CD4-positive, alpha-beta T cell (primary cell): ENCODE measurements around the gene DPEP3. TPM values are rescaled to one million over a fixed set of nuclear protein-coding genes. Genes with fewer than 3 reads are reported as not detected.

Experiments used
- ATAC-seq: fragments of 200-7000 bp; cut with Tn5 transposase; one replicate; pipeline ENCODE4 v1.10.0; 2022; ENCODE audit warnings: mild to moderate bottlenecking; ENCODE audit not compliant: poor library complexity
- CTCF ChIA-PET: fragments of 350-600 bp; sonication (Branson Sonifier 250); formaldehyde crosslinking; loops from one replicate; lab custom pipeline; 2021; ENCODE audit warnings: antibody characterized with exemption, inconsistent platforms; lab: Charles Lee
- POLR2A ChIA-PET: fragments of 350-600 bp; sonication (Branson Sonifier 250); formaldehyde crosslinking; loops from one replicate; lab custom pipeline; 2021; ENCODE audit warnings: antibody characterized with exemption, inconsistent platforms; lab: Charles Lee
- DNase-seq, 14 experiments: peaks; one replicate each; pipeline ENCODE4 v3.0.0-alpha.2; 2013 to 2020; ENCODE audit warnings: mixed read lengths in 2 of 14
- H3K27ac ChIP-seq, 2 donors: one replicate each; pipeline versions ENCODE4 v1.5.1 to v1.7.0; 2013; ENCODE audit warnings: low read length in 2 of 2, low read depth in 1 of 2, mild to moderate bottlenecking in 1 of 2
- H3K27me3 ChIP-seq, 2 experiments: 1 replicate in 1 of 2; 2 replicates in 1 of 2; pipeline versions ENCODE4 v1.6.1 to v1.7.0; 2013; ENCODE audit warnings: low read length in 2 of 2, control low read depth in 1 of 2, mild to moderate bottlenecking in 1 of 2, moderate library complexity in 1 of 2; ENCODE audit not compliant: insufficient read depth in 2 of 2, control insufficient read depth in 1 of 2
- H3K36me3 ChIP-seq: one replicate; pipeline ENCODE4 v1.6.1; 2013; ENCODE audit warnings: low read length, control low read depth; ENCODE audit not compliant: insufficient read depth
- H3K4me1 ChIP-seq: one replicate; pipeline ENCODE4 v1.6.1; 2013; ENCODE audit warnings: low read length, control low read depth; ENCODE audit not compliant: insufficient read depth
- H3K4me3 ChIP-seq: one replicate; pipeline ENCODE4 v1.5.1; 2013; ENCODE audit warnings: mild to moderate bottlenecking, low read length, moderate library complexity
- H3K9me3 ChIP-seq, 2 experiments: 1 replicate in 1 of 2; 2 replicates in 1 of 2; pipeline versions ENCODE4 v1.6.1 to v1.7.0; 2013; ENCODE audit warnings: low read length in 2 of 2, mild to moderate bottlenecking in 2 of 2, control low read depth in 1 of 2, moderate library complexity in 1 of 2; ENCODE audit not compliant: control insufficient read depth in 1 of 2, insufficient read depth in 1 of 2
- H3K27ac Mint-ChIP-seq: one replicate; pipeline ENCODE4 v1.8.0; 2020; ENCODE audit warnings: mixed read lengths
- H3K27me3 Mint-ChIP-seq: one replicate; pipeline ENCODE4 v1.8.0; 2021; ENCODE audit warnings: mixed read lengths
- H3K36me3 Mint-ChIP-seq: one replicate; pipeline ENCODE4 v1.8.0; 2021; ENCODE audit warnings: low read depth, mixed read lengths
- H3K4me1 Mint-ChIP-seq: one replicate; pipeline ENCODE4 v1.8.0; 2021; ENCODE audit warnings: low read depth, mixed read lengths
- H3K4me3 Mint-ChIP-seq: one replicate; pipeline ENCODE4 v1.8.0; 2020; ENCODE audit warnings: mild to moderate bottlenecking, mixed read lengths
- H3K9me3 Mint-ChIP-seq: one replicate; pipeline ENCODE4 v1.8.0; 2020; ENCODE audit warnings: mixed read lengths
- intact Hi-C, 2 experiments: fragments of 100-400 bp; cut with DNase I in 1 of 2; cut with micrococcal nuclease in 1 of 2; formaldehyde crosslinking; loops; one replicate each; pipeline versions ENCODE4 v1.15.1 to v1.9.0; 2023 to 2025; cut with DNase I, micrococcal nuclease
- total RNA-seq, 174 experiments: library from RNA in 2 of 174; stranded (reverse) in 2 of 174; gene quantifications; one replicate each; pipeline ENCODE4 v1.2.3 and lab custom pipeline; 2021 to 2026
- TF ChIP-seq, protein P1 (sequence below): fragments of 200-600 bp; IDR thresholded peaks from one replicate; pipeline ENCODE4 v1.8.0; 2022; ENCODE audit warnings: antibody characterized with exemption, mild to moderate bottlenecking

The DPEP3 gene
- total RNA-seq, 2 experiments from 2014 or later = 0.53 to 0.63 TPM

DNA sequence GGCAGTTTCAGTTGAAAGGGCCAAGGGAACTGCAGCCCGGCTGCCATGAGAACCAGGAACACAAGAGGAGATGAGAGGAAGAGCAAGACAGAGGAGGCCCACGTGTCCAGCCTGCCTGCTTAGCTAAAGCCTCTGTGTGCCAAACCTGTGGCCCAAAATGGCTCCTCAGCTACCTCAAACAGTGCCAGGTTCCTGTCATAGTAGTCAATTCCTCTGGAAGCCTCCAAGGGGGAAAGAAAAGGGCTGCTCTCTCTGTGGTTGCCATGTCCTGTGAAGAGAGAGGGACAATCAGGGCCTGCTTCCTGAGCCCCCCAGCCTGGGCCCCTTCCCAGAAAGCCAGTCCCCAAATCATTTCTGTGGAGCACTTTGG, 17.0 kb downstream of the DPEP3 start:
- POLR2A ChIA-PET = no interaction called here
- H3K27ac ChIP-seq = no peak overlapping the region
- intact Hi-C loops = no loop called here
- peaks cover 17% of the 10 kb centered on the region for H3K4me1 ChIP-seq
- H3K36me3 Mint-ChIP-seq = peaks cover 20% of the 10 kb centered on the region
- ATAC-seq = no peak
- no peak overlapping the region for H3K4me3 ChIP-seq
- DNase-seq = no peak
- no peak overlapping the region for H3K27ac Mint-ChIP-seq
- CTCF ChIA-PET = no interaction called here
- H3K9me3 Mint-ChIP-seq = no peaks in the 10 kb centered on the region
- no peaks in the 10 kb centered on the region for H3K9me3 ChIP-seq
- peaks cover 18% of the 10 kb centered on the region for H3K4me1 Mint-ChIP-seq
- H3K36me3 ChIP-seq = peaks cover 16% of the 10 kb centered on the region
- H3K4me3 Mint-ChIP-seq = no peak overlapping the region
- H3K27me3 Mint-ChIP-seq = no peaks in the 10 kb centered on the region
- no peaks in the 10 kb centered on the region for H3K27me3 ChIP-seq
- TF ChIP-seq, protein P1, sequence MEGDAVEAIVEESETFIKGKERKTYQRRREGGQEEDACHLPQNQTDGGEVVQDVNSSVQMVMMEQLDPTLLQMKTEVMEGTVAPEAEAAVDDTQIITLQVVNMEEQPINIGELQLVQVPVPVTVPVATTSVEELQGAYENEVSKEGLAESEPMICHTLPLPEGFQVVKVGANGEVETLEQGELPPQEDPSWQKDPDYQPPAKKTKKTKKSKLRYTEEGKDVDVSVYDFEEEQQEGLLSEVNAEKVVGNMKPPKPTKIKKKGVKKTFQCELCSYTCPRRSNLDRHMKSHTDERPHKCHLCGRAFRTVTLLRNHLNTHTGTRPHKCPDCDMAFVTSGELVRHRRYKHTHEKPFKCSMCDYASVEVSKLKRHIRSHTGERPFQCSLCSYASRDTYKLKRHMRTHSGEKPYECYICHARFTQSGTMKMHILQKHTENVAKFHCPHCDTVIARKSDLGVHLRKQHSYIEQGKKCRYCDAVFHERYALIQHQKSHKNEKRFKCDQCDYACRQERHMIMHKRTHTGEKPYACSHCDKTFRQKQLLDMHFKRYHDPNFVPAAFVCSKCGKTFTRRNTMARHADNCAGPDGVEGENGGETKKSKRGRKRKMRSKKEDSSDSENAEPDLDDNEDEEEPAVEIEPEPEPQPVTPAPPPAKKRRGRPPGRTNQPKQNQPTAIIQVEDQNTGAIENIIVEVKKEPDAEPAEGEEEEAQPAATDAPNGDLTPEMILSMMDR = no peak

DNA sequence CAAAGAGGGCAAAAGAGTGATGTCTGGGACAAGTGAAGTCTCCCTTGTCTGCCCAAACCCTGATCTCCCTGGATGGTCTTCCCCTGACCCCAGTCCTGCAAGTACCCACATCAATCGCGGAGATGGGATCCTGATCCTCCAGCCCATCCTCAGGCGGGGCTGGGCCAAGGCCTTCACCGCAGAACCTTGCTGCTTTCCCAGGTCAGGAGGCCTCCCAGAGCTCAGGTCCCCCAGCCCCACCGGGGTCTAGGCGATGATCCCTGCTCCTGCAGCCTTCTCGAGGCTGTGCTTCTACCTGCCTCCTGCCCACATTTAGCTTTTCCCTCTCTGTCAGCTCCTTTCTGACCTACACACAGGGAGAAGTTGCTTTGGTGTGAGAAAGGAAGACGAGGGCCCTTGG, 18.2 kb downstream of the DPEP3 start:
- no peak overlapping the region for H3K27ac ChIP-seq
- H3K4me3 ChIP-seq = no peak overlapping the region
- H3K4me1 ChIP-seq = peaks cover 9% of the 10 kb centered on the region
- no peaks in the 10 kb centered on the region for H3K9me3 Mint-ChIP-seq
- no peaks in the 10 kb centered on the region for H3K9me3 ChIP-seq
- no peak overlapping the region for H3K27ac Mint-ChIP-seq
- peaks cover 10% of the 10 kb centered on the region for H3K4me1 Mint-ChIP-seq
- no peaks in the 10 kb centered on the region for H3K27me3 Mint-ChIP-seq
- POLR2A ChIA-PET = no interaction called here
- TF ChIP-seq, protein P1 = no peak
- peaks cover 19% of the 10 kb centered on the region for H3K36me3 ChIP-seq
- no peaks in the 10 kb centered on the region for H3K27me3 ChIP-seq
- H3K4me3 Mint-ChIP-seq = no peak overlapping the region
- ATAC-seq = no peak
- no peak for DNase-seq
- intact Hi-C loops = no loop called here
- H3K36me3 Mint-ChIP-seq = peaks cover 23% of the 10 kb centered on the region
- CTCF ChIA-PET = interaction anchor here (1.0 kb wide), 1 partner anchor 110 kb away, joined by 3 read pairs; no protein-coding TSS in a partner anchor

DNA sequence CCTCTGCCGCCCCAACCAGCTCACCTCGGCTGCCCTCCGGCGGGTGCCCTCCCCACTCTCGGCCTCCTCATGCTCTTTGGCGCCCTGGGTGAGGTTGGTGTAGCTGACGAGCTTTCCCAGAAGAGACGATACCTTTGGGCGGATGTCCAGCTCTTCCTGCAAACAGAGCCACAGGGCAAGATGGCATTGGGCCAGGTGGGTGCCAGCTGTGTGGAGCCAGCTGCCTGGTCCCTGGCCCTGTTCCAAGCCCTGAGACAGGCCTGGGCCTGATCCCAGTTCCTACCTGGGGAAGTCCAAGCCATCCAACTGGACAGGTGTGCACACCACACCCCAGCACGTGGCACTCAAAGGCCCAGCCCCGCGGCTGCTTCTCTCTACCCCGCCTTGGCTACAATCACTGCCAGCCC, 18.7 kb downstream of the DPEP3 start:
- Mint-ChIP-seq H3K36me3 (peaks cover 23% of the 10 kb centered on the region), H3K4me3 (no peak overlapping the region), H3K4me1 (peaks cover 4% of the 10 kb centered on the region), H3K27me3 (no peaks in the 10 kb centered on the region), H3K27ac (no peak overlapping the region), H3K9me3 (no peaks in the 10 kb centered on the region)
- H3K9me3 ChIP-seq = no peaks in the 10 kb centered on the region
- DNase-seq (no peak), ATAC-seq (no peak)
- ChIA-PET CTCF (interaction anchor here (1.0 kb wide), 1 partner anchor 110 kb away, joined by 3 read pairs; no protein-coding TSS in a partner anchor), POLR2A (no interaction called here)
- TF ChIP-seq, protein P1 = no peak
- no peak overlapping the region for H3K27ac ChIP-seq
- no peaks in the 10 kb centered on the region for H3K27me3 ChIP-seq
- intact Hi-C loops = no loop called here
- H3K36me3 ChIP-seq = peaks cover 19% of the 10 kb centered on the region
- no peak overlapping the region for H3K4me3 ChIP-seq
- peaks cover 3% of the 10 kb centered on the region for H3K4me1 ChIP-seq
